ENCODE measurements around the gene ONECUT3. TPM values are rescaled to one million over a fixed set of nuclear protein-coding genes. Genes with fewer than 3 reads are reported as not detected.
"Not testable (repeated sequence)": the region's sequence is repeated elsewhere in the genome, so short reads cannot be mapped to it uniquely, and the experiment has no call there.

The ONECUT3 gene
- polyA plus RNA-seq, 1 donor, result 0.04 TPM

GRCh38 chr19:1794424-1795172 is 41.3 kb downstream of the ONECUT3 start:
- no peak for DNase-seq (ENCODE audit: low read depth)

- no peak for DNase-seq (ENCODE audit: low read depth)
These were observed 43.3 kb downstream of the ONECUT3 start for GRCh38 chr19:1796395-1797142.

- not testable (repeated sequence) for DNase-seq (ENCODE audit: low read depth)
These were observed 44.0 kb downstream of the ONECUT3 start for GRCh38 chr19:1797313-1797712.

- DNase-seq (ENCODE audit: low read depth), result no peak
These were observed 46.5 kb downstream of the ONECUT3 start for GRCh38 chr19:1799695-1800342.

- DNase-seq (ENCODE audit: low read depth), result no peak
These were observed 51.6 kb downstream of the ONECUT3 start for GRCh38 chr19:1804858-1805257.

- no peak for DNase-seq (ENCODE audit: low read depth)
These were observed 52.3 kb downstream of the ONECUT3 start for GRCh38 chr19:1805401-1806183.

GRCh38 chr19:1806184-1807029 is 53.1 kb downstream of the ONECUT3 start:
- no peak for DNase-seq (ENCODE audit: low read depth)

GRCh38 chr19:1807030-1807694 is 53.9 kb downstream of the ONECUT3 start:
- DNase-seq (ENCODE audit: low read depth), result no peak

GRCh38 chr19:1807695-1808394 is 54.5 kb downstream of the ONECUT3 start:
- no peak for DNase-seq (ENCODE audit: low read depth)

GRCh38 chr19:1808395-1808731 is 55.1 kb downstream of the ONECUT3 start:
- no peak for DNase-seq (ENCODE audit: low read depth)

GRCh38 chr19:1809678-1810077 is 56.4 kb downstream of the ONECUT3 start:
- no peak for DNase-seq (ENCODE audit: low read depth)

GRCh38 chr19:1810439-1811160 is 57.3 kb downstream of the ONECUT3 start:
- DNase-seq (ENCODE audit: low read depth), result no peak

GRCh38 chr19:1811472-1811894 is 58.2 kb downstream of the ONECUT3 start:
- no peak for DNase-seq (ENCODE audit: low read depth)

- no peak for DNase-seq (ENCODE audit: low read depth)
These were observed 58.7 kb downstream of the ONECUT3 start, which contains the start of gene ATP8B3 for GRCh38 chr19:1811942-1812425. Gene ATP8B3 (minus strand): TSS chr19:1812276. CDS start chr19:1811736, 540 bp downstream.

- peak; percentile 32 for DNase-seq (ENCODE audit: low read depth)
These were observed 59.3 kb downstream of the ONECUT3 start for GRCh38 chr19:1812426-1813191.

- no peak for DNase-seq (ENCODE audit: low read depth)
These were observed 60.2 kb downstream of the ONECUT3 start for GRCh38 chr19:1813192-1814182.

- DNase-seq (ENCODE audit: low read depth), result no peak
These were observed 61.1 kb downstream of the ONECUT3 start for GRCh38 chr19:1814391-1814790.
